Measurements from ENCODE around the gene CAPN11.

Gene CAPN11

DNA sequence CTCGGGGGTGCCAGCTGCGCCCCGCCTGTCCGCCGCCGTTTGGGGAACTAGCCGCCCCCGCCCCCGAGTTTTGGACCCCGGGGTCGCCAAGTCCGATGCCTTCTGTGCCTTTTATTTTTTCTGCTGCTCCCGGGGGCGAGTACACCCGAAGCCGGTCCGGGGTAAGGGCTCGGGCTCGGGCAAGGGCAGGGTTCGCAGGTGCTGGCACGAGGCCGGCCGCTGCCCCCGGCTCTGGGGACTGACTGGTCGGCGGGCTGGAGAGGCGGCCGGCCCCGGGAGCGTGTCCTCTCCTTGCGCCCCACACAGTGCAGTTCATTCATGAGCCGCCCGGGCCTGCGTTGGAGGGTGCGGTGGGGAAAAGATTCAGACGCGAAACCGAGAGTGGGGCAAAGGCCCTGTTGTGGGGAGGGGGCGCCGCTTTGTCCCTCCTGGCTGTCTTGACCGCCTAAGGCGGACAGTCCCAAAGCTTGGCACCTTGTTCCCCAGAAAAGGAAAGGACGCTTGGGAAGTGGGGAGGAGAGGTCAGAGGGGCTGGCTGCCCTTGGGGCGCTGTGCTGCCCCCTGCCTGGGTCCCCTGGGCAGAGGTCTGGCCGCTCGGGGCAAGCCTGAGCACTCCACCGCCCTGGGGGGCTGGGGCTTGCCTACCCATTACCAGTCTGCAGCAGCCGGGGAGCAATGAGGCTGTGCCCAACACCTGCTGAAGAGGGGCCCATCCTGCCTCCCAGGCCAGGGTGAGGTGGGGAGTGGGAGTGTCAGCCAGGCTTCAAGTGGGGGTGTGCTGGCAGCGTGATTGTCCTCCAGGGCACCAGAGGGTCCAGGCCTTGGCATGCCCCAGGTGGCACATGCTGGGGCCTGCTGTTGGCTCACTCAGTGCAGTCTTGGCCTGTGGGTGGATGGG is 30.4 kb upstream of the CAPN11 start:
- Histone ChIP-seq H3K9me3 (ENCODE audit: insufficient read depth, low read length, severe bottlenecking) (no peaks in the 10 kb centered on the region), H3K9ac (ENCODE audit: low read depth, low read length) (peak overlapping the region; percentile 75), H3K79me2 (ENCODE audit: insufficient read depth, low read length) (peaks cover 45% of the 10 kb centered on the region), H3K4me2 (ENCODE audit: insufficient read depth, low read length) (peak overlapping the region; percentile 82), H4K20me1 (ENCODE audit: insufficient read depth, low read length) (peaks cover 38% of the 10 kb centered on the region), H3K4me1 (ENCODE audit: insufficient read depth, low read length) (peaks cover 46% of the 10 kb centered on the region), H3K27me3 (ENCODE audit: insufficient read depth, low read length, poor library complexity) (no peaks in the 10 kb centered on the region), H3K27ac (ENCODE audit: low read length) (no peak overlapping the region; the same call in 1 of the 2 replicates), H2AFZ (ENCODE audit: low read depth, low read length) (peak overlapping the region; percentile 78), H3K36me3 (ENCODE audit: insufficient read depth, low read length) (0 out of 2 replicates have a peak, but pooled peaks cover 4% of the 10 kb centered on the region), H3K4me3 (ENCODE audit: low read depth in 1 of 2, low read length in 2 of 2) (peak overlapping the region; percentile 67 to 81; a peak in 3 of 4 replicates)
- ATAC-seq (ENCODE audit: insufficient read depth, low read depth), result no peak
- TF ChIP-seq EZH2 (IDR thresholded peaks at IDR 0.05; ENCODE audit: borderline replicate concordance, low read depth, low read length, severe bottlenecking), result no peak
- TF ChIP-seq, protein P1, sequence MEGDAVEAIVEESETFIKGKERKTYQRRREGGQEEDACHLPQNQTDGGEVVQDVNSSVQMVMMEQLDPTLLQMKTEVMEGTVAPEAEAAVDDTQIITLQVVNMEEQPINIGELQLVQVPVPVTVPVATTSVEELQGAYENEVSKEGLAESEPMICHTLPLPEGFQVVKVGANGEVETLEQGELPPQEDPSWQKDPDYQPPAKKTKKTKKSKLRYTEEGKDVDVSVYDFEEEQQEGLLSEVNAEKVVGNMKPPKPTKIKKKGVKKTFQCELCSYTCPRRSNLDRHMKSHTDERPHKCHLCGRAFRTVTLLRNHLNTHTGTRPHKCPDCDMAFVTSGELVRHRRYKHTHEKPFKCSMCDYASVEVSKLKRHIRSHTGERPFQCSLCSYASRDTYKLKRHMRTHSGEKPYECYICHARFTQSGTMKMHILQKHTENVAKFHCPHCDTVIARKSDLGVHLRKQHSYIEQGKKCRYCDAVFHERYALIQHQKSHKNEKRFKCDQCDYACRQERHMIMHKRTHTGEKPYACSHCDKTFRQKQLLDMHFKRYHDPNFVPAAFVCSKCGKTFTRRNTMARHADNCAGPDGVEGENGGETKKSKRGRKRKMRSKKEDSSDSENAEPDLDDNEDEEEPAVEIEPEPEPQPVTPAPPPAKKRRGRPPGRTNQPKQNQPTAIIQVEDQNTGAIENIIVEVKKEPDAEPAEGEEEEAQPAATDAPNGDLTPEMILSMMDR (IDR thresholded peaks at IDR 0.05; ENCODE audit: borderline replicate concordance, extremely low read depth, low read length, poor library complexity, severe bottlenecking), result no peak
- no peak for DNase-seq

- no peak for ATAC-seq (ENCODE audit: insufficient read depth, low read depth)
Measured at GRCh38 chr6:44129841-44130322, 28.7 kb upstream of the CAPN11 start.

DNA sequence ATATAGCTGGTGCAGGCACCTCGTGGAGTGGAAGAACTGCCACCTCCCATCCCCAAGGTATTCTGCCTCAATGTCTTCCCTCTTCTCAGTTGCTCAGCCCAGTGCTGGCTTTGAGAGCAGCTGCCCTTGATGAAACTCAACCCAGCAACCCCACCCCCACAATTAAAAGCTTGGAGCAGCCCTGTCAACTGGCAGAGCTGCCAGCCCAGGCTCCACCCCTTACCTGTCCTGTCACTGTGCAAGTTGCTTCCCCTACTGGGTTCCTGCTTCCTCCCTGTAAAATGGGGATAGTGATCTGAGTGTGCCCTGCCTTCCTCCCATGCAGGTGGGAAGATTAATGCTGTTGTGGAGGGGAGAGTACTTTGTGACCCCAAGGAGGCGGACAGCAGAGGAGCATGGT is 26.7 kb upstream of the CAPN11 start:
- Histone ChIP-seq H3K4me3 (ENCODE audit: low read depth in 1 of 2, low read length in 2 of 2) (no peak overlapping the region), H3K79me2 (ENCODE audit: insufficient read depth, low read length) (peaks cover 8% of the 10 kb centered on the region), H3K9ac (ENCODE audit: low read depth, low read length) (no peak overlapping the region), H4K20me1 (ENCODE audit: insufficient read depth, low read length) (peaks cover 11% of the 10 kb centered on the region), H3K36me3 (ENCODE audit: insufficient read depth, low read length) (no peaks in the 10 kb centered on the region), H2AFZ (ENCODE audit: low read depth, low read length) (no peak overlapping the region), H3K9me3 (ENCODE audit: insufficient read depth, low read length, severe bottlenecking) (no peaks in the 10 kb centered on the region), H3K4me1 (ENCODE audit: insufficient read depth, low read length) (peaks cover 13% of the 10 kb centered on the region), H3K4me2 (ENCODE audit: insufficient read depth, low read length) (no peak overlapping the region), H3K27ac (ENCODE audit: low read length) (no peak overlapping the region), H3K27me3 (ENCODE audit: insufficient read depth, low read length, poor library complexity) (no peaks in the 10 kb centered on the region)
- DNase-seq, result no peak
- ATAC-seq (ENCODE audit: insufficient read depth, low read depth), result no peak
- no peak for TF ChIP-seq EZH2 (IDR thresholded peaks at IDR 0.05; ENCODE audit: borderline replicate concordance, low read depth, low read length, severe bottlenecking)
- TF ChIP-seq, protein P1 (IDR thresholded peaks at IDR 0.05; ENCODE audit: borderline replicate concordance, extremely low read depth, low read length, poor library complexity, severe bottlenecking), result no peak

More at GRCh38 chr6:44129841-44130322, 28.7 kb upstream of the CAPN11 start:
- no peak for DNase-seq
- TF ChIP-seq, protein P1 (IDR thresholded peaks at IDR 0.05; ENCODE audit: borderline replicate concordance, extremely low read depth, low read length, poor library complexity, severe bottlenecking), result no peak
- no peak for TF ChIP-seq EZH2 (IDR thresholded peaks at IDR 0.05; ENCODE audit: borderline replicate concordance, low read depth, low read length, severe bottlenecking)
- H3K27me3 ChIP-seq (ENCODE audit: insufficient read depth, low read length, poor library complexity), result no peaks in the 10 kb centered on the region
- no peak overlapping the region for H2AFZ ChIP-seq (ENCODE audit: low read depth, low read length)
- H3K4me1 ChIP-seq (ENCODE audit: insufficient read depth, low read length), result peaks cover 30% of the 10 kb centered on the region
- no peak overlapping the region for H3K9ac ChIP-seq (ENCODE audit: low read depth, low read length)
- H4K20me1 ChIP-seq (ENCODE audit: insufficient read depth, low read length), result peaks cover 26% of the 10 kb centered on the region
- peaks cover 29% of the 10 kb centered on the region for H3K79me2 ChIP-seq (ENCODE audit: insufficient read depth, low read length)
- H3K4me3 ChIP-seq (ENCODE audit: low read depth in 1 of 2, low read length in 2 of 2), result peak overlapping the region in 1 of 2 experiments; percentile 12; a peak in 1 of 4 replicates
- no peaks in the 10 kb centered on the region for H3K9me3 ChIP-seq (ENCODE audit: insufficient read depth, low read length, severe bottlenecking)
- no peak overlapping the region for H3K27ac ChIP-seq (ENCODE audit: low read length)
- no peak overlapping the region for H3K4me2 ChIP-seq (ENCODE audit: insufficient read depth, low read length)
- no peaks in the 10 kb centered on the region for H3K36me3 ChIP-seq (ENCODE audit: insufficient read depth, low read length)

Measured in DND-41 (cell line).